H1 (cell line): ENCODE results near the gene GJE1. TPM values are rescaled to one million over a fixed set of nuclear protein-coding genes. Genes with fewer than 3 reads are reported as not detected.

Source experiments
- CTCF ChIA-PET: fragments of 300-600 bp; sonication (Branson Sonifier 250); formaldehyde crosslinking; loops from one replicate; lab custom pipeline; 2021; ENCODE audit not compliant: partially characterized antibody; lab: Charles Lee
- POLR2A ChIA-PET: fragments of 300-600 bp; sonication (Branson Sonifier 250); formaldehyde crosslinking; loops from one replicate; lab custom pipeline; 2021; ENCODE audit warnings: inconsistent platforms; ENCODE audit not compliant: partially characterized antibody; lab: Charles Lee
- DNase-seq, 2 experiments: peaks; one replicate each; pipeline versions ENCODE4 v3.0.0 to v3.0.0-alpha.2; 2010 to 2022; ENCODE audit warnings: low spot score in 2 of 2, low read depth in 1 of 2, mixed read lengths in 1 of 2
- FAIRE-seq: peaks from 2 replicates; lab custom pipeline; 2011; peaks lifted over from hg19 to GRCh38; lab: Jason Lieb, UNC
- H2AFZ ChIP-seq: 2 replicates; pipeline ENCODE4 v1.8.1; 2012; ENCODE audit warnings: low read length, inconsistent platforms
- H2AK5ac ChIP-seq: 2 replicates; pipeline ENCODE4 v1.6.1; 2013; ENCODE audit warnings: low read depth, low read length
- H2BK120ac ChIP-seq: replicated peaks from 2 replicates; pipeline ENCODE3; 2013; ENCODE audit warnings: low read depth, low read length, inconsistent platforms
- H2BK12ac ChIP-seq: 2 replicates; pipeline ENCODE4 v1.6.1; 2013; ENCODE audit warnings: low read depth, low read length
- H2BK15ac ChIP-seq: 2 replicates; pipeline ENCODE4 v1.6.1; 2013; ENCODE audit warnings: low read length
- H2BK20ac ChIP-seq: 2 replicates; pipeline ENCODE4 v1.6.1; 2013; ENCODE audit warnings: low read length
- H2BK5ac ChIP-seq: 2 replicates; pipeline ENCODE4 v1.6.1; 2013; ENCODE audit warnings: low read depth, low read length
- H3K14ac ChIP-seq: 2 replicates; pipeline ENCODE4 v1.6.1; 2013; ENCODE audit warnings: inconsistent platforms; ENCODE audit not compliant: insufficient read length
- H3K18ac ChIP-seq: 2 replicates; pipeline ENCODE4 v1.6.1; 2013; ENCODE audit warnings: low read length; ENCODE audit errors: extremely low read depth
- H3K23ac ChIP-seq: 2 replicates; pipeline ENCODE4 v1.6.1; 2013; ENCODE audit warnings: inconsistent platforms; ENCODE audit not compliant: insufficient read length
- H3K23me2 ChIP-seq: 2 replicates; pipeline ENCODE4 v1.6.1; 2013; ENCODE audit warnings: low read depth, low read length
- H3K27ac ChIP-seq: 2 replicates; pipeline ENCODE4 v1.6.1; 2011; ENCODE audit warnings: low read depth, low read length, inconsistent platforms
- H3K27me3 ChIP-seq, 4 experiments: replicated peaks in 1 of 4; 1 replicate in 1 of 4; 2 replicates in 3 of 4; pipeline versions ENCODE4 v1.6.1 to v1.8.1; 2011 to 2013; ENCODE audit warnings: low read length in 3 of 4, mild to moderate bottlenecking in 3 of 4, inconsistent platforms in 2 of 4, mixed read lengths in 2 of 4, moderate library complexity in 1 of 4; ENCODE audit not compliant: control insufficient read depth in 3 of 4, insufficient read depth in 3 of 4; ENCODE audit errors: extremely low read depth in 1 of 4
- H3K36me3 ChIP-seq, 4 experiments: 2 replicates each; pipeline versions ENCODE4 v1.6.1 to v1.8.1; 2011 to 2013; ENCODE audit warnings: mild to moderate bottlenecking in 4 of 4, low read length in 3 of 4, moderate library complexity in 2 of 4, control low read depth in 1 of 4, inconsistent platforms in 1 of 4; ENCODE audit not compliant: insufficient read depth in 4 of 4, control insufficient read depth in 2 of 4
- H3K4ac ChIP-seq: replicated peaks from 2 replicates; pipeline ENCODE3; 2013; ENCODE audit warnings: low read length, low read depth, mixed read lengths, inconsistent platforms; ENCODE audit not compliant: insufficient read length
- H3K4me1 ChIP-seq, 4 experiments: replicated peaks in 1 of 4; 1 replicate in 1 of 4; 2 replicates in 3 of 4; pipeline versions ENCODE4 v1.6.1 to v1.8.1; 2011 to 2013; ENCODE audit warnings: low read length in 3 of 4, inconsistent platforms in 2 of 4, mixed read lengths in 1 of 4; ENCODE audit not compliant: insufficient read depth in 4 of 4, control insufficient read depth in 3 of 4
- H3K4me2 ChIP-seq, 2 experiments: 2 replicates each; pipeline versions ENCODE4 v1.6.1 to v1.8.1; 2011 to 2013; ENCODE audit warnings: low read depth in 2 of 2, low read length in 2 of 2, control low read depth in 1 of 2, inconsistent platforms in 1 of 2, mild to moderate bottlenecking in 1 of 2; ENCODE audit not compliant: insufficient read depth in 1 of 2
- H3K4me3 ChIP-seq, 4 experiments: fragments of 200-600, 300-600 bp in 1 of 4; sonication (generic), shearing (Covaris generic), sonication (Bioruptor Twin) in 1 of 4; 2 replicates each; pipeline versions ENCODE4 v1.5.1 to v1.8.1; 2011 to 2016; ENCODE audit warnings: low read length in 4 of 4, low read depth in 3 of 4, control low read depth in 2 of 4, inconsistent platforms in 2 of 4, mild to moderate bottlenecking in 2 of 4, mixed read lengths in 1 of 4, moderate library complexity in 1 of 4; ENCODE audit not compliant: insufficient read depth in 2 of 4; ENCODE audit errors: extremely low read depth in 1 of 4
- H3K56ac ChIP-seq: replicated peaks from 2 replicates; pipeline ENCODE3; 2013; ENCODE audit warnings: low read depth, mild to moderate bottlenecking, mixed read lengths, low read length, inconsistent platforms; ENCODE audit not compliant: insufficient read length
- H3K79me1 ChIP-seq: 2 replicates; pipeline ENCODE4 v1.6.1; 2013; ENCODE audit warnings: low read depth, low read length, control low read depth
- H3K79me2 ChIP-seq, 2 experiments: 2 replicates each; pipeline versions ENCODE4 v1.6.1 to v1.8.1; 2012 to 2013; ENCODE audit warnings: low read length in 2 of 2, mild to moderate bottlenecking in 2 of 2, inconsistent platforms in 1 of 2; ENCODE audit not compliant: insufficient read depth in 2 of 2, control insufficient read depth in 1 of 2
- H3K9ac ChIP-seq, 4 experiments: replicated peaks in 1 of 4; 1 replicate in 1 of 4; 2 replicates in 3 of 4; pipeline versions ENCODE4 v1.6.1 to v1.8.1; 2011 to 2013; ENCODE audit warnings: low read depth in 3 of 4, low read length in 3 of 4, control low read depth in 2 of 4, mild to moderate bottlenecking in 2 of 4, moderate library complexity in 2 of 4, inconsistent platforms in 1 of 4; ENCODE audit errors: extremely low read depth in 1 of 4
- H3K9me3 ChIP-seq, 2 experiments: 2 replicates each; pipeline versions ENCODE4 v1.6.1 to v1.8.1; 2012 to 2013; ENCODE audit warnings: mild to moderate bottlenecking in 2 of 2, moderate library complexity in 2 of 2, control low read depth in 1 of 2, inconsistent platforms in 1 of 2, low read depth in 1 of 2, low read length in 1 of 2, mixed read lengths in 1 of 2; ENCODE audit not compliant: insufficient read depth in 2 of 2
- H4K20me1 ChIP-seq, 2 experiments: replicated peaks in 1 of 2; 2 replicates each; pipeline versions ENCODE3 to v1.8.1; 2011 to 2013; ENCODE audit warnings: inconsistent platforms in 2 of 2, low read length in 2 of 2, mild to moderate bottlenecking in 1 of 2; ENCODE audit not compliant: insufficient read depth in 2 of 2, control insufficient read depth in 1 of 2
- H4K5ac ChIP-seq: 2 replicates; pipeline ENCODE4 v1.6.1; 2013; ENCODE audit warnings: low read length, low read depth, mixed read lengths, inconsistent platforms; ENCODE audit not compliant: insufficient read length
- H4K8ac ChIP-seq: 2 replicates; pipeline ENCODE4 v1.8.0; 2013; ENCODE audit warnings: mild to moderate bottlenecking, moderate library complexity, low read length, inconsistent platforms; ENCODE audit not compliant: insufficient read depth; ENCODE audit errors: extremely low read depth
- H4K91ac ChIP-seq: replicated peaks from 2 replicates; pipeline ENCODE3; 2013; ENCODE audit warnings: low read length, mixed read lengths, inconsistent platforms; ENCODE audit not compliant: insufficient read length
- BCL11A ChIP-seq, 2 experiments: IDR thresholded peaks; one replicate each; pipeline ENCODE4 v1.6.1; 2011; ENCODE audit warnings: low read depth in 2 of 2, low read length in 2 of 2, mild to moderate bottlenecking in 2 of 2
- CBX8 ChIP-seq: fragments of 300-800, 300-1000 bp; sonication (generic); IDR thresholded peaks from 2 replicates; pipeline ENCODE4 v1.7.1; 2016; ENCODE audit warnings: low read depth, low read length, borderline replicate concordance
- CEBPB ChIP-seq: IDR thresholded peaks from 2 replicates; pipeline ENCODE4 v1.6.1; 2012; ENCODE audit warnings: low read depth, low read length
- CHD2 ChIP-seq: IDR thresholded peaks from 2 replicates; pipeline ENCODE4 v1.6.1; 2012; ENCODE audit warnings: low read length, improper control_type of control experiment
- CTBP2 ChIP-seq: IDR thresholded peaks from 2 replicates; pipeline ENCODE4 v1.7.0; 2011; ENCODE audit warnings: borderline replicate concordance, mild to moderate bottlenecking, moderate library complexity, mixed read lengths, low read length; ENCODE audit not compliant: insufficient read depth, insufficient read length
- EGR1 ChIP-seq: IDR thresholded peaks from 2 replicates; pipeline ENCODE4 v1.6.1; 2011; ENCODE audit warnings: low read depth, low read length, borderline replicate concordance
- JUN ChIP-seq: IDR thresholded peaks from 2 replicates; pipeline ENCODE4 v1.6.1; 2011; ENCODE audit warnings: low read depth, mild to moderate bottlenecking, improper control_type of control experiment, low read length
- PHF8 ChIP-seq: fragments of 200-600 bp; sonication (generic); conservative IDR thresholded peaks from 2 replicates; pipeline ENCODE4 v1.7.1; 2012; ENCODE audit warnings: low read depth, mild to moderate bottlenecking, inconsistent platforms, low read length, moderate library complexity
- POU5F1 ChIP-seq: IDR thresholded peaks from 2 replicates; pipeline ENCODE4 v1.6.1; 2011; ENCODE audit warnings: low read depth, mild to moderate bottlenecking, low read length, moderate library complexity
- RAD21 ChIP-seq, 2 experiments: IDR thresholded peaks in 1 of 2; conservative IDR thresholded peaks in 1 of 2; 2 replicates each; pipeline ENCODE4 v1.6.1; 2011; ENCODE audit warnings: low read depth in 2 of 2, low read length in 2 of 2, improper control_type of control experiment in 1 of 2, inconsistent platforms in 1 of 2, mild to moderate bottlenecking in 1 of 2, moderate library complexity in 1 of 2
- TBP ChIP-seq: IDR thresholded peaks from 2 replicates; pipeline ENCODE4 v1.6.1; 2011; ENCODE audit warnings: low read depth, low read length, improper control_type of control experiment
- USF2 ChIP-seq: IDR thresholded peaks from 2 replicates; pipeline ENCODE4 v1.6.1; 2011; ENCODE audit warnings: low read length, improper control_type of control experiment
- WGBS, 2 experiments: shearing (Covaris generic) in 1 of 2; methylation state at CpG; one replicate each; pipeline versions ENCODE4 v1.1.6 to v1.1.7; 2013 to 2015; ENCODE audit warnings: low lambda C conversion rate in 2 of 2, mixed read lengths in 2 of 2, inconsistent platforms in 1 of 2, low coverage in 1 of 2, missing lambda C conversion rate in 1 of 2; ENCODE audit not compliant: insufficient replicate concordance in 2 of 2, insufficient coverage in 1 of 2, insufficient read length in 1 of 2; ENCODE audit errors: extremely low coverage in 1 of 2, missing lambda C conversion rate in 1 of 2; 5-methylcytosine and 5-hydroxymethylcytosine counted together
- polyA plus RNA-seq, 7 experiments: library from polyadenylated mRNA; depleted of rRNA in 3 of 7; stranded (reverse) in 5 of 7; unstranded in 2 of 7; fragments of >200 nt in 5 of 7; fragments of 200-250 nt in 2 of 7; gene quantifications; 1 replicate in 5 of 7; 2 replicates in 1 of 7; 4 replicates in 1 of 7; pipeline versions ENCODE4 v1.2.1 to v1.2.3, GENCODE V29; 2011 to 2013; ENCODE audit warnings: missing spikeins in 2 of 7, mixed read lengths in 2 of 7
- total RNA-seq: library from RNA; stranded (reverse); fragmentation: NEBNext Ultra II Directional; extraction: Animal tissue kit (Norgen Biotek cat#: 25700); gene quantifications from 2 replicates; pipeline ENCODE4 v1.2.1, GENCODE V29; 2021

Gene GJE1
- total and polyA plus RNA-seq, 2 of the 8 experiments (the other 6 are each of a cell fraction or from before 2014, with no cell fraction given), result not detected

GRCh38 chr6:142162780-142163179 is 30.1 kb downstream of the GJE1 start:
- Histone ChIP-seq H3K23me2 (no peaks in the 10 kb centered on the region), H3K79me2 (peaks cover 0 to 74% of the 10 kb centered on the region in 2 experiments; a peak in 3 of 4 replicates), H4K91ac (no peak overlapping the region), H3K9ac (no peak overlapping the region), H3K36me3 (peaks cover 0 to 9% (median 4%) of the 10 kb centered on the region in 4 experiments; a peak in 6 of 8 replicates), H4K20me1 (peaks cover 2 to 10% of the 10 kb centered on the region in 2 experiments), H3K4me2 (no peak overlapping the region), H3K56ac (no peak overlapping the region), H3K4me3 (no peak overlapping the region), H3K18ac (no peak overlapping the region), H3K4ac (no peak overlapping the region), H2BK15ac (no peak overlapping the region), H4K8ac (no peak overlapping the region), H3K14ac (no peak overlapping the region), H2AFZ (no peak overlapping the region), H2BK120ac (no peak overlapping the region), H3K27ac (no peak overlapping the region), H2BK12ac (no peak overlapping the region), H3K9me3 (no peaks in the 10 kb centered on the region), H4K5ac (no peak overlapping the region), H2BK20ac (no peak overlapping the region), H3K79me1 (peaks cover 3% of the 10 kb centered on the region; the same call in 1 of the 2 replicates), H3K23ac (no peak overlapping the region), H3K4me1 (no peaks in the 10 kb centered on the region), H2AK5ac (no peak overlapping the region), H3K27me3 (no peaks in the 10 kb centered on the region), H2BK5ac (no peak overlapping the region)
- CTCF ChIA-PET, result no interaction called here
- POLR2A ChIA-PET, result interaction anchor here (0.6 to 1.1 kb wide), 2 partner anchors 15 to 184 kb away, joined by 3 read pairs; no protein-coding TSS in a partner anchor
- no peak for FAIRE-seq
- no peak for DNase-seq
- WGBS, 2 experiments, result 91 to 100% methylated on average over 1 of the region's 1 CpG
- TF ChIP-seq TBP (no peak), CEBPB (no peak), CBX8 (no peak), JUN (no peak), EGR1 (no peak), CTBP2 (no peak), BCL11A (IDR thresholded peaks at IDR 0.05; ENCODE audit: low read depth in 2 of 2, low read length in 2 of 2) (no peak), PHF8 (no peak), USF2 (no peak), POU5F1 (no peak), RAD21 (IDR thresholded peaks at IDR 0.05 in 1 of 2, conservative IDR thresholded peaks at IDR 0.05 in 1 of 2; ENCODE audit: low read depth in 2 of 2, low read length in 2 of 2) (no peak), CHD2 (no peak)
